BLaER1 treated with 17β-estradiol and CSF1 and Interleukin-3, amounts not matched to agents 10 nM and 100 nM (cell line): ENCODE measurements around the gene ZPLD1.

ENCODE experiments used
- H3K27ac ChIP-seq, 11 experiments: shearing (Covaris generic); formaldehyde crosslinking; 2 replicates each; pipeline ENCODE4 v1.8.1; 2022
- H3K27me3 ChIP-seq, 11 experiments: shearing (Covaris generic); formaldehyde crosslinking; 2 replicates each; pipeline ENCODE4 v1.8.1; 2022
- H3K36me3 ChIP-seq, 11 experiments: shearing (Covaris generic); formaldehyde crosslinking; 2 replicates each; pipeline ENCODE4 v1.8.1; 2022
- H3K4me1 ChIP-seq, 10 experiments: shearing (Covaris generic); formaldehyde crosslinking; 2 replicates each; pipeline ENCODE4 v1.8.1; 2022
- H3K4me2 ChIP-seq, 11 experiments: shearing (Covaris generic); formaldehyde crosslinking; 2 replicates each; pipeline ENCODE4 v1.8.1; 2022
- H3K4me3 ChIP-seq, 10 experiments: shearing (Covaris generic); formaldehyde crosslinking; 2 replicates each; pipeline ENCODE4 v1.8.1; 2022
- H3K9ac ChIP-seq, 11 experiments: shearing (Covaris generic); formaldehyde crosslinking; 2 replicates each; pipeline ENCODE4 v1.8.1; 2022
- H3K9me3 ChIP-seq, 11 experiments: shearing (Covaris generic); formaldehyde crosslinking; replicated peaks in 1 of 11; 2 replicates each; pipeline ENCODE4 v1.8.1; 2022
- H4K20me1 ChIP-seq, 11 experiments: shearing (Covaris generic); formaldehyde crosslinking; 2 replicates each; pipeline ENCODE4 v1.8.1; 2022
- Cebpa-rat ChIP-seq, 11 experiments: shearing (Covaris generic); IDR thresholded peaks; 2 replicates each; pipeline ENCODE4 v1.8.1; 2022

ZPLD1 gene

GRCh38 chr3:102511168-102511567 is 76.4 kb downstream of the ZPLD1 start:
- Histone ChIP-seq H3K27ac (no peak overlapping the region), H4K20me1 (no peaks in the 10 kb centered on the region), H3K4me1 (no peaks in the 10 kb centered on the region), H3K9me3 (peaks cover 0 to 2% (median 0%) of the 10 kb centered on the region in 11 experiments; a peak in 7 of 22 replicates), H3K4me2 (no peak overlapping the region), H3K4me3 (no peak overlapping the region), H3K36me3 (no peaks in the 10 kb centered on the region), H3K27me3 (no peaks in the 10 kb centered on the region), H3K9ac (no peak overlapping the region)
- TF ChIP-seq Cebpa-rat (IDR thresholded peaks at IDR 0.05): no peak

- H4K20me1 ChIP-seq: no peaks in the 10 kb centered on the region
Observed at GRCh38 chr3:102511639-102512038, 76.8 kb downstream of the ZPLD1 start.

DNA sequence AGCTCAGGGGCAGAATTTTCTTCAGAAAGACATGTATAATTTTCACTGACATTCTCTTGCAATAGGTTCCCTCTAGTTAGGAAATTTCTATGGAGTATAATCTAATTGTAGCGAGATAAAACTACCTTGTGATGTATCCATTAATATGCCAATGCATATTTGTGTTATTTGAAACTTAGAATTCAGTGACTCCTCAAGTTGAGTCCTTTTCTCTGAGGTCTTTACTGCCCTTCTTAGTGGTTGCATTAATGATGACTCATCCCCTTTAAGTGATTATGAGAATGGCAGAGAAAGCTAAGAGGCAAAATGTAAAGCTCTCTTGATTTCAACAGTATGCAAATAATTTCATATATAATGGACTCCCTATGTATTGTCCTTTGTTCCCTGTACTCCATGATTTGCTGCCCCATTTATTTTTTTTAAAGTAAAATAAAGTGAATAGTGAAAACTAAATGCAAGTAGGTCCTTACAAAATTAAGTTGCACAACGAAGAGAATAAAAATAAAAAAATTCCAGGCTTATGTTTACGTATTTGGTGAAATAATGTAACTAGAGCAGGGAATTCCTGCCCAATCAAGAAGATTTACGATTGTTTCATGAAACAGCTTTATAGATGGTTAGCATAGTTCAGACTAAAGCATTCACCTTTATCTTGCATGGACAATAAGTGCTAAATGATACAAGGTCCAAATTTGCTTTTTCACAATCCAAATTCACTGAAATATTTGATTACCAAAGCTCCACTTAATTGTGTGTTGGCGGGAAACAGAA is 78.1 kb downstream of the ZPLD1 start:
- H3K4me2 ChIP-seq: no peak overlapping the region
- no peaks in the 10 kb centered on the region for H3K9me3 ChIP-seq
- no peak overlapping the region for H3K27ac ChIP-seq
- no peaks in the 10 kb centered on the region for H3K36me3 ChIP-seq
- H3K4me3 ChIP-seq: no peak overlapping the region
- no peaks in the 10 kb centered on the region for H4K20me1 ChIP-seq
- TF ChIP-seq Cebpa-rat (IDR thresholded peaks at IDR 0.05): no peak
- no peaks in the 10 kb centered on the region for H3K4me1 ChIP-seq
- no peak overlapping the region for H3K9ac ChIP-seq
- no peaks in the 10 kb centered on the region for H3K27me3 ChIP-seq

More at GRCh38 chr3:102511639-102512038, 76.8 kb downstream of the ZPLD1 start:
- H3K9me3 ChIP-seq: no peaks in the 10 kb centered on the region; a peak in 1 of 22 replicates
- no peaks in the 10 kb centered on the region for H3K27me3 ChIP-seq
- no peak overlapping the region for H3K4me3 ChIP-seq
- no peak overlapping the region for H3K9ac ChIP-seq
- no peak overlapping the region for H3K27ac ChIP-seq
- no peak overlapping the region for H3K4me2 ChIP-seq
- no peaks in the 10 kb centered on the region for H3K4me1 ChIP-seq
- no peaks in the 10 kb centered on the region for H3K36me3 ChIP-seq
- no peak for TF ChIP-seq Cebpa-rat (IDR thresholded peaks at IDR 0.05)

- Histone ChIP-seq H4K20me1 (no peaks in the 10 kb centered on the region), H3K27ac (no peak overlapping the region), H3K4me2 (no peak overlapping the region), H3K27me3 (no peaks in the 10 kb centered on the region), H3K4me3 (no peak overlapping the region), H3K36me3 (no peaks in the 10 kb centered on the region), H3K9ac (no peak overlapping the region), H3K9me3 (no peaks in the 10 kb centered on the region), H3K4me1 (no peaks in the 10 kb centered on the region)
- TF ChIP-seq Cebpa-rat (IDR thresholded peaks at IDR 0.05): no peak
Observed at GRCh38 chr3:102514241-102514640, 79.4 kb downstream of the ZPLD1 start.

GRCh38 chr3:102521246-102521645 is 86.4 kb downstream of the ZPLD1 start:
- Histone ChIP-seq H3K36me3 (no peaks in the 10 kb centered on the region), H3K9ac (no peak overlapping the region), H3K27ac (no peak overlapping the region), H3K4me3 (no peak overlapping the region), H4K20me1 (no peaks in the 10 kb centered on the region), H3K9me3 (peaks cover 0 to 10% (median 0%) of the 10 kb centered on the region in 11 experiments; a peak in 1 of 22 replicates), H3K27me3 (no peaks in the 10 kb centered on the region), H3K4me2 (no peak overlapping the region), H3K4me1 (peaks cover 8 to 13% (median 11%) of the 10 kb centered on the region in 10 experiments; a peak in 17 of 20 replicates)
- no peak for TF ChIP-seq Cebpa-rat (IDR thresholded peaks at IDR 0.05)

GRCh38 chr3:102525624-102526023 is 90.8 kb downstream of the ZPLD1 start:
- H3K4me3 ChIP-seq: no peak overlapping the region
- peaks cover 0 to 10% (median 0%) of the 10 kb centered on the region in 11 experiments; a peak in 1 of 22 replicates for H3K9me3 ChIP-seq
- H3K4me1 ChIP-seq: peaks cover 10 to 16% (median 12%) of the 10 kb centered on the region in 10 experiments; a peak in 17 of 20 replicates
- no peak overlapping the region for H3K9ac ChIP-seq
- no peaks in the 10 kb centered on the region for H4K20me1 ChIP-seq
- no peaks in the 10 kb centered on the region for H3K27me3 ChIP-seq
- no peaks in the 10 kb centered on the region for H3K36me3 ChIP-seq
- peak overlapping the region; percentile 0 to 59 (median 42); a peak in 18 of 22 replicates for H3K4me2 ChIP-seq
- peak overlapping the region in 2 of 11 experiments; percentile 16 to 18; a peak in 1 of 22 replicates for H3K27ac ChIP-seq
- peak in 1 of 11 experiments; percentile 9; a peak in 1 of 22 replicates for TF ChIP-seq Cebpa-rat (IDR thresholded peaks at IDR 0.05)

- Histone ChIP-seq H3K27me3 (no peaks in the 10 kb centered on the region), H3K9ac (no peak overlapping the region), H3K9me3 (peaks cover 0 to 10% (median 0%) of the 10 kb centered on the region in 11 experiments; a peak in 1 of 22 replicates), H3K4me2 (no peak overlapping the region), H3K27ac (no peak overlapping the region), H3K4me3 (no peak overlapping the region), H3K4me1 (peaks cover 10 to 16% (median 12%) of the 10 kb centered on the region in 10 experiments; a peak in 17 of 20 replicates), H3K36me3 (no peaks in the 10 kb centered on the region), H4K20me1 (no peaks in the 10 kb centered on the region)
- no peak for TF ChIP-seq Cebpa-rat (IDR thresholded peaks at IDR 0.05)
Observed at GRCh38 chr3:102526865-102527264, 92.0 kb downstream of the ZPLD1 start.

- Histone ChIP-seq H3K9me3 (peaks cover 0 to under 1% (median 0%) of the 10 kb centered on the region in 11 experiments; a peak in 1 of 22 replicates), H3K27ac (no peak overlapping the region), H3K27me3 (no peaks in the 10 kb centered on the region), H4K20me1 (no peaks in the 10 kb centered on the region), H3K4me2 (no peak overlapping the region), H3K4me3 (no peak overlapping the region), H3K36me3 (no peaks in the 10 kb centered on the region), H3K9ac (no peak overlapping the region), H3K4me1 (peaks cover 21 to 33% (median 27%) of the 10 kb centered on the region in 10 experiments)
- no peak for TF ChIP-seq Cebpa-rat (IDR thresholded peaks at IDR 0.05)
Observed at GRCh38 chr3:102528727-102529126, 93.9 kb downstream of the ZPLD1 start.
